Skeletal muscle tissue (tissue), 4 donors: ENCODE data around the gene DCT. TPM values are rescaled to one million over a fixed set of nuclear protein-coding genes. Genes with fewer than 3 reads are reported as not detected.

ENCODE experiments used
- H3K27ac ChIP-seq: one replicate; pipeline ENCODE4 v1.7.0; 2013; ENCODE audit warnings: mild to moderate bottlenecking, low read depth, low read length, inconsistent platforms
- H3K27me3 ChIP-seq, 3 donors: one replicate each; pipeline ENCODE4 v1.7.0; 2013; ENCODE audit warnings: low read length in 3 of 3; ENCODE audit not compliant: control insufficient read depth in 3 of 3, insufficient read depth in 3 of 3
- H3K36me3 ChIP-seq, 3 donors: one replicate each; pipeline ENCODE4 v1.7.0; 2013; ENCODE audit warnings: low read length in 3 of 3; ENCODE audit not compliant: control insufficient read depth in 3 of 3, insufficient read depth in 3 of 3
- H3K4me1 ChIP-seq, 3 donors: one replicate each; pipeline ENCODE4 v1.7.0; 2013; ENCODE audit warnings: low read length in 3 of 3, mild to moderate bottlenecking in 3 of 3; ENCODE audit not compliant: control insufficient read depth in 3 of 3, insufficient read depth in 3 of 3
- H3K4me3 ChIP-seq, 3 donors: one replicate each; pipeline ENCODE4 v1.7.0; 2013; ENCODE audit warnings: low read length in 3 of 3
- H3K9ac ChIP-seq, 3 donors: one replicate each; pipeline ENCODE4 v1.7.0; 2013; ENCODE audit warnings: low read length in 3 of 3, mild to moderate bottlenecking in 3 of 3, moderate library complexity in 2 of 3, low read depth in 1 of 3
- H3K9me3 ChIP-seq, 3 donors: one replicate each; pipeline ENCODE4 v1.7.0; 2013; ENCODE audit warnings: low read length in 3 of 3; ENCODE audit not compliant: control insufficient read depth in 3 of 3
- total RNA-seq: library from RNA; depleted of rRNA; stranded (reverse); fragments of >200 nt; gene quantifications from one replicate; pipeline ENCODE4 v1.2.3, GENCODE V29; 2014
- donor health status: Osteomylitis.

DCT gene
- total RNA-seq, 1 donor from 2014 or later, result under 0.01 TPM

DNA sequence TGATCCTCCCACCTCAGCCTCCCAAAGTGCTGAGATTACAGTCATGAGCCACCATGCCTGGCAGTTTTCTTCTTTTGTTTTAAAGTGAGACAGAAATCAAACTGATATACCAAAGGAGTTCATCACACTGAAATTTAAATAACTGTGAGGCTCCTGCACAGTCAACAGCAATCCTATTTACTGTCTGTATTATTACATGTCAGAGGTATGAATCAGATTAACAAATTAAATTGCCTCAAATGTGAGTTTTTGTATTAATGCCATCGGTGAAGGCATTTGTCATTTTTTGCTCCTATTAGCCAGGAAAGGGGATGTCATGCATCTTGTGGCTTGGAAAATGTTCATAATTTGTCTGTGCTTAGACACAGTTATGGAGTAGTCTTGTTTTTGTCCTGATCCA, 20.4 kb downstream of the DCT start:
- Histone ChIP-seq H3K27ac (no peak overlapping the region), H3K9ac (no peak overlapping the region), H3K4me1 (no peaks in the 10 kb centered on the region), H3K4me3 (no peak overlapping the region), H3K27me3 (no peaks in the 10 kb centered on the region), H3K9me3 (no peaks in the 10 kb centered on the region), H3K36me3 (no peaks in the 10 kb centered on the region)

DNA sequence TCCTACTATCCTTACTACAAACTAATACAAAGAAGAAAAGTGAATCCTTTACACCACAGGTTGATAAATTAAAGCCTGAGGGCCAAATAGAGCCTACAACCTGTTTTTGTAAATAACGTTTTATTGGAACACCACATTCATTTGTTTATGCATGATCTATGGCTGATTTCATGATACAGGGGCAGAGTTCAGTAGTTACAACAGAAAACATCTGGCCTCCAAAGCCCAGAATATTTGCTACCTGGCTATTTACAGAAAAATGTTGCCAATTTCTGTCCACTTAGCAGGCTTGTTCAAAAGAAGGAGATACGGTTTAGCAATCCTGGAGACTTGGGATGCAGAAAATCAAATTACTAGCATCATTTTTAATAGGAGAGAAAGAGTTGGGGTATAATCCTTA, 24.1 kb downstream of the DCT start:
- Histone ChIP-seq H3K36me3 (no peaks in the 10 kb centered on the region), H3K9me3 (no peaks in the 10 kb centered on the region), H3K27me3 (no peaks in the 10 kb centered on the region), H3K27ac (no peak overlapping the region), H3K4me1 (no peaks in the 10 kb centered on the region), H3K4me3 (no peak overlapping the region), H3K9ac (no peak overlapping the region)

DNA sequence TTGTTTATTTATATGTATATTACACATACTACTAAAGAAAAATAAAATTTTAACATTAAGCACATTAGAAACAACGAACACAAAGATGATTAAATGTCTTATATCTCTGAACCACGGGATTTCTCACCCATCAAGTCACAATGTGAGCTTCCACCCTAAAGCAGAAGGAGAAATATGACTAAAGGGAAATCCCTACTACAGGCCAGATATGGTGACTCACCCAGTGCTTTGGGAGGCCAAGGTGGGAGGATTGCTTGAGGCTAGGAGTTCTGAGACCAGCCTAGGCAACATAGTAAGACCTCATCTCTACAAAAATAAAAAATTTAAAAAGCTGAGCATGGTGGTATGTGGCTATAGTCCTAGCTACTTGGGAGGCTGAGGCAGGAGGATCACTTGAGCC, 24.6 kb downstream of the DCT start:
- Histone ChIP-seq H3K27ac (no peak overlapping the region), H3K9me3 (peaks cover 0 to 1% (median 0%) of the 10 kb centered on the region in 3 donors), H3K27me3 (no peaks in the 10 kb centered on the region), H3K9ac (no peak overlapping the region), H3K4me1 (no peaks in the 10 kb centered on the region), H3K36me3 (no peaks in the 10 kb centered on the region), H3K4me3 (no peak overlapping the region)

DNA sequence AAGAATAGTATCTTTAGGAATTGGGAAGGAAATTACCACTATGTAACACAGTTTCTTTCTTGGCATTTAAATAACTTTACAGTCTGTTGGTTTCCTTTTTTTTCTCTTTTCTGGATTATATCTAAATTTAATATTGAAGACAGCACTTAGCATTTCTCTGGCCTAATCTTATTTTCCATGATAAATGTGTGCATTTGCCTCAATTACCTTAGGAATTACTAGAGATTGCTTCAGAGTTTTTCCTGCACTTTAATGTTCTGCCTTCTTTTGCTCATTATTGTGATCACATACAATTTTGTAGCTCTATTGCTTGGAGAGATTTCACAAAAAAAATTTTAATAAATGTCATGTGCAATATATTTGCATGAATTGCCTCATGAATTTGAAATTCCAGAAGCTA, 25.1 kb downstream of the DCT start:
- Histone ChIP-seq H3K4me3 (no peak overlapping the region), H3K9ac (no peak overlapping the region), H3K9me3 (peaks cover 0 to 2% (median 0%) of the 10 kb centered on the region in 3 donors), H3K4me1 (no peaks in the 10 kb centered on the region), H3K36me3 (no peaks in the 10 kb centered on the region), H3K27ac (no peak overlapping the region), H3K27me3 (no peaks in the 10 kb centered on the region)

DNA sequence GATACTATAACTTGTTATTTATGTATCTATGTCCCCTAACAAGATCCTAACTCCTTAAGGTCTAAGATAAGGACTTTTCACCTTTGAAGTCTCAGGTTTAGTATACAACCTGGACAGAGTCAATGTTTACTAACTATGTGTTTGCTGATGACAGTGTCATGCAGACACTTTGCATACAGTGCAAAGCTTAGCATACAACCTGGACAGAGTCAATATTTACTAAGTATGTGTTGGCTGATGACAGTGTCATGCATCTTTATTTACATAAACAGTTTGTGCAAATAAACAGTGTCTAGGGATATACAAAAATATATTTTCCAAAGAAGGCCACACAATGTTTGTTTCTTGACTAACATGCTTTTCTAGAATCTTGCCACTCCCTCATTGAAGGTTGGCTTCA, 34.7 kb downstream of the DCT start:
- no peak overlapping the region for H3K9ac ChIP-seq
- H3K4me3 ChIP-seq, result no peak overlapping the region
- H3K4me1 ChIP-seq, result no peaks in the 10 kb centered on the region
- no peaks in the 10 kb centered on the region for H3K36me3 ChIP-seq
- H3K9me3 ChIP-seq, result no peaks in the 10 kb centered on the region
- H3K27ac ChIP-seq, result no peak overlapping the region
- no peaks in the 10 kb centered on the region for H3K27me3 ChIP-seq

DNA sequence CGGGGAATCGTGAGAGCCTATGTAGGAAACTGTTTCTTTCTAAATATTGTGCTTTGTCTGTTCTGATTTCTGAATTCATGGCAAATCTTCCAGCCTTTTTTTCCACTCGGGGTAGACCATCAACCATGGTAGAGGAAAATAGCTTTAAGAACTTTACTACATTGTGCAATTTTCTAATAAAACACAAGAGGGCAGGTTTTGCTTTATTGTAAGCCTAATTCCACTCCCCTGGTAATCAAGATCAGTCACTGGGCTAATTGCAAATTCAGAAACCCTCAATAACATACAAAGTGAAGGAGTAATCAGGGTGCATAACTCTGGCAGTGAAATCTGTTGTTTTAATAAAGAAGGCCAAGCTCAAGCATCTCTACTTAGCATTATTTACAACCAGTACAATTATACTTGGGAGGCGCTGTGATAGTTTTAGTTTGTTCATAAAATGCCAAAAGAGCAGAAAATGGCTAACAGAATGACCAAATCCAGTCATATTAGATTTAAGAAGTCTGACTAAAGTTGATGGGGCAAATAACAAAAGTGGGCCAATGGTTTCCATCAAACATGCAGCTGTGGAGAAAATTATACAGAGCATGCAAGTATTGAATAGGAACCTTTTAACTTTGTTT, 43.8 kb downstream of the DCT start:
- no peaks in the 10 kb centered on the region for H3K9me3 ChIP-seq

DNA sequence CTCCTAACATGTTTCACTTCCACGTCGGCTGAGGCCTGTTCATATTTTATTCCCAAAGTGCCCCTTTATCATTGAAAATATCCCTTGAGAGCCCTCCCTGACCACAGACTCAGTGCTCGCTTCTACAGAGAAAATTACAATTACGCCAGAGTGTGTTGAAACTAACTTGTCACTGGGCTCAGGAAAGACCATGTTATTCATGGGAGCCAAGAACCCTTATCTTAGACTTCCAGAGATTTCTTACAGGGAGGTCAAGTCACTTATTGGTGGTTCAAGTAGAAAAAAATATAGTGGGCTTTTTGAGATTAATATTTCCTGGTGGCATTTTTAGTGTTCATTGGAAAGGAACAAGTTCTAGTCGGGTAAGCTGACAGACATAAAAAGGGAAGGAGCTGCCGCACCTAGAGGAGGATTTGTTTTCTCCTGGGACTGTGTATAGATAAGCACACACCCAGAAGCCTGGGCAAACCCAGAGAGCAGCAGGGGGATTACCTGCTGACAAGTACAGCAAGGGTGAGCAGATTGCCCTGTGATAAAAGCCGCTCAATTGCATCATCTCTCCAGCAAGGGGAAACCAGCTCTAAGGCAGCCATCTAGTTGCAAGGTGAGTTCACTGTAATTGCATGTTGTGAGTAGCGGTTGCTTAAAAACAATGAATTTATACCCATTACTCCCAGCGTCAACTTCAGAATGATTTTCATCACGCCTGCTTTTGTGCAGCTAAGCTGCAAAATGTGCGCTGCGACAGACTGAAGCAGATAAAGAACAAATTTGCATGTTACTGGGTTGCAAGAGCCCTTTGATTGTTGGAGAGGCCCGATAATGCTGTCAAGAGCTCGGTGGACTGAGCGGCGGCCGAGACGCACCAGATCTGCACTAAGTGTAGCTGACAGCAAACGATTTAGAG, 46.2 kb downstream of the DCT start:
- no peak overlapping the region for H3K9ac ChIP-seq
- H3K4me3 ChIP-seq, result no peak overlapping the region
- H3K4me1 ChIP-seq, result no peaks in the 10 kb centered on the region
- H3K27me3 ChIP-seq, result no peaks in the 10 kb centered on the region
- no peaks in the 10 kb centered on the region for H3K36me3 ChIP-seq
- H3K9me3 ChIP-seq, result no peaks in the 10 kb centered on the region
- no peak overlapping the region for H3K27ac ChIP-seq

More for the DNA sequence above, 43.8 kb downstream of the DCT start:
- Histone ChIP-seq H3K36me3 (no peaks in the 10 kb centered on the region), H3K4me1 (no peaks in the 10 kb centered on the region), H3K27ac (no peak overlapping the region), H3K9ac (no peak overlapping the region), H3K4me3 (no peak overlapping the region), H3K27me3 (no peaks in the 10 kb centered on the region)

DNA sequence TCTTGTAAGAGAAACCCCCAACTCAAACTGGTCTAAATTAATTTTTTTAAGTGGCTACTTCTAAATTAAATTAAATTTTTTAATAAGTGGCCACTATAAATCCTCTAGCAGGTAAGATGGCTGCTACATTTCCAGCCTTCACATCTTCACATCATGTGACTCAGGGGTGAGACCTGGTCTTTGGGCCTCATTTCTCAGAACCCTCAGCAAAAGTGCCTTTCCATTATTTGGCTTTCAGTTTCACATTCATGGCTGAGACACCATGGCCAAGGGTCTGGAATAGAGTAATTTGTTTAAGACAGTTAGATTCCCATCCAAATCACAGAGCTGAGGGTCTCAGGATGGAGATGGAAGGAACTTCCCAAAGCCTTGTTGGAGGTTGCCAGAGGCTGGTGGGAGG, 47.5 kb downstream of the DCT start:
- no peaks in the 10 kb centered on the region for H3K9me3 ChIP-seq
- no peak overlapping the region for H3K9ac ChIP-seq
- H3K27ac ChIP-seq, result no peak overlapping the region
- H3K36me3 ChIP-seq, result no peaks in the 10 kb centered on the region
- H3K4me3 ChIP-seq, result no peak overlapping the region
- H3K4me1 ChIP-seq, result no peaks in the 10 kb centered on the region
- H3K27me3 ChIP-seq, result no peaks in the 10 kb centered on the region

DNA sequence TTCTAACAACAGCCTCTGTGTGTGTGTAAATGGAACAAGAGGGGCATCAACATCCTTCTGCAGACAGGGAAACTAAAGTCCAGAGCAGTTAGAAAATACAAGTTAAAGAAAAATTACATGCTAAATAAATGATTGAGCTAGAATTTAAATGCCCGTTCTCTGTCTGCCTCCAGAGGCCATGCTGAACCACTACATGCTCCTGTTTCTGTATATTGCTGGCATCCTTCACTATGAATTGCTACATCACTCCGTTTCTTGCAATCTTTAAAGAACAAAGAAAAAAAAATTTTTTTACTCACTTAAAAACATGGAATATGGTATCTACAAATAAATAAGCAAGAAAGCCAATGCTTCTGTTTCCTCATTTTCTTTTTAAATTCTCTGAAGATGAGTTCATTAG, 47.9 kb downstream of the DCT start:
- no peaks in the 10 kb centered on the region for H3K27me3 ChIP-seq
- no peaks in the 10 kb centered on the region for H3K4me1 ChIP-seq
- no peak overlapping the region for H3K4me3 ChIP-seq
- no peaks in the 10 kb centered on the region for H3K9me3 ChIP-seq
- H3K27ac ChIP-seq, result no peak overlapping the region
- no peaks in the 10 kb centered on the region for H3K36me3 ChIP-seq
- H3K9ac ChIP-seq, result no peak overlapping the region

DNA sequence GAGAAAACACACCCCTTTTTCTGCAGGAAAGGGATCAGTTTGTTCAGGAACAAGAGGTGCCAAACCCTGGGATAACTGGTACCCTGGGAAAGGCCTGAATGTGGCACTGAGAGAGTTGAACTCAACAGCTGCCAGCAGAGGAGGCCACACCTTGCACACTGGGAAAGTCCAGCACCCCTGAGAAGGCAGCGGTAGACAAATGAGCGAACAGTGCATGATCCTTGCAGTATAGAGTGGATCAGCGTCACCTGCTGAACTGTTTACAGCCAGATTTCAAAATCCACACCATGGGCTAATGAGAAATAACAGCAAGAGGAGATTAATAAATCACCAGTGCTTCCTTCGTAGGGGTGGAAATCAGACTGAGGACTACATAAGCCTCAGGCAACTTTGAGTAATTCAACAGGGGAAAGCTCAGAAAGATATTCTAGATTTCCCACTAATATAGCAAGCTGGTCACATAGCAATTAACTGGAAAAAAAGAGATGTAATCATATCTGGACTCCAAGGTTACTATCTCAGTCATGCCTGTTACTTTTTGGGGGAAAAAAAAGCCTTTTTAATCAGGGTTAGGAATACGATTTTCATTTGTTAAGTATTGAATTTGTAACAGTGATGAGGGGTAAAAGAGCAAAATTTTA, 52.0 kb downstream of the DCT start:
- H3K36me3 ChIP-seq, result no peaks in the 10 kb centered on the region
- no peaks in the 10 kb centered on the region for H3K4me1 ChIP-seq
- H3K27ac ChIP-seq, result no peak overlapping the region
- no peak overlapping the region for H3K9ac ChIP-seq
- no peaks in the 10 kb centered on the region for H3K9me3 ChIP-seq
- H3K4me3 ChIP-seq, result no peak overlapping the region
- H3K27me3 ChIP-seq, result peaks cover 0 to 2% (median 0%) of the 10 kb centered on the region in 3 donors
